Muscle layer of colon (tissue), 2 donors: ENCODE data around the gene NALCN.

Experiments used
- H3K27ac ChIP-seq: one replicate; pipeline ENCODE4 v1.7.0; 2013; ENCODE audit warnings: low read depth, mild to moderate bottlenecking, low read length, moderate library complexity
- H3K27me3 ChIP-seq, 2 donors: one replicate each; pipeline ENCODE4 v1.7.0; 2013; ENCODE audit warnings: low read length in 2 of 2, mild to moderate bottlenecking in 2 of 2; ENCODE audit not compliant: insufficient read depth in 2 of 2, control insufficient read depth in 1 of 2
- H3K36me3 ChIP-seq: one replicate; pipeline ENCODE4 v1.7.0; 2013; ENCODE audit warnings: mild to moderate bottlenecking, low read length; ENCODE audit not compliant: insufficient read depth
- H3K4me1 ChIP-seq: one replicate; pipeline ENCODE4 v1.7.0; 2013; ENCODE audit warnings: mild to moderate bottlenecking, low read length; ENCODE audit not compliant: insufficient read depth
- H3K4me3 ChIP-seq, 2 donors: one replicate each; pipeline ENCODE4 v1.7.0; 2013; ENCODE audit warnings: low read length in 2 of 2, low read depth in 1 of 2, mild to moderate bottlenecking in 1 of 2, moderate library complexity in 1 of 2
- H3K9ac ChIP-seq: one replicate; pipeline ENCODE4 v1.7.0; 2013; ENCODE audit warnings: low read length
- H3K9me3 ChIP-seq: one replicate; pipeline ENCODE4 v1.7.0; 2013; ENCODE audit warnings: mild to moderate bottlenecking, low read length
- donor health status: abdominal sarcoma.
- donor health status: Adenocarcinoma of cecum.

The NALCN gene

GRCh38 chr13:101144808-101145419 lies 271.4 kb downstream of the NALCN start:
- Histone ChIP-seq H3K36me3 (no peaks in the 10 kb centered on the region), H3K27me3 (peaks cover 0 to 4% of the 10 kb centered on the region in 2 donors), H3K4me1 (no peaks in the 10 kb centered on the region), H3K4me3 (no peak overlapping the region), H3K9ac (no peak overlapping the region), H3K9me3 (no peaks in the 10 kb centered on the region), H3K27ac (no peak overlapping the region)

- H3K36me3 ChIP-seq: no peaks in the 10 kb centered on the region
- H3K9me3 ChIP-seq: no peaks in the 10 kb centered on the region
- H3K27ac ChIP-seq: no peak overlapping the region
- H3K4me3 ChIP-seq: no peak overlapping the region
- H3K4me1 ChIP-seq: no peaks in the 10 kb centered on the region
- H3K9ac ChIP-seq: no peak overlapping the region
- H3K27me3 ChIP-seq: no peaks in the 10 kb centered on the region
These were observed 275.4 kb downstream of the NALCN start for GRCh38 chr13:101140936-101141335.

GRCh38 chr13:101140087-101140770 lies 276.1 kb downstream of the NALCN start:
- H3K4me3 ChIP-seq: no peak overlapping the region

GRCh38 chr13:101139081-101139480 lies 277.2 kb downstream of the NALCN start:
- H3K27ac ChIP-seq: no peak overlapping the region
- H3K9ac ChIP-seq: no peak overlapping the region
- no peak overlapping the region for H3K4me3 ChIP-seq
- H3K9me3 ChIP-seq: no peaks in the 10 kb centered on the region
- H3K27me3 ChIP-seq: no peaks in the 10 kb centered on the region
- no peaks in the 10 kb centered on the region for H3K4me1 ChIP-seq
- no peaks in the 10 kb centered on the region for H3K36me3 ChIP-seq

More at GRCh38 chr13:101140087-101140770, 276.1 kb downstream of the NALCN start:
- H3K9me3 ChIP-seq: no peaks in the 10 kb centered on the region
- no peaks in the 10 kb centered on the region for H3K36me3 ChIP-seq
- H3K9ac ChIP-seq: no peak overlapping the region
- H3K27me3 ChIP-seq: no peaks in the 10 kb centered on the region
- H3K4me1 ChIP-seq: no peaks in the 10 kb centered on the region
- H3K27ac ChIP-seq: no peak overlapping the region

GRCh38 chr13:101127741-101128353 lies 288.5 kb downstream of the NALCN start:
- Histone ChIP-seq H3K4me3 (no peak overlapping the region), H3K4me1 (no peaks in the 10 kb centered on the region), H3K27me3 (no peaks in the 10 kb centered on the region), H3K9me3 (no peaks in the 10 kb centered on the region), H3K9ac (no peak overlapping the region), H3K36me3 (no peaks in the 10 kb centered on the region), H3K27ac (no peak overlapping the region)

GRCh38 chr13:101123028-101123427 lies 293.3 kb downstream of the NALCN start:
- Histone ChIP-seq H3K9me3 (no peaks in the 10 kb centered on the region), H3K4me1 (no peaks in the 10 kb centered on the region), H3K27me3 (no peaks in the 10 kb centered on the region), H3K36me3 (no peaks in the 10 kb centered on the region), H3K9ac (no peak overlapping the region), H3K27ac (no peak overlapping the region), H3K4me3 (no peak overlapping the region)

GRCh38 chr13:101121608-101122007 lies 294.7 kb downstream of the NALCN start:
- H3K9me3 ChIP-seq: no peaks in the 10 kb centered on the region
- no peaks in the 10 kb centered on the region for H3K27me3 ChIP-seq
- H3K36me3 ChIP-seq: no peaks in the 10 kb centered on the region
- H3K27ac ChIP-seq: no peak overlapping the region
- H3K9ac ChIP-seq: no peak overlapping the region
- H3K4me3 ChIP-seq: no peak overlapping the region
- no peaks in the 10 kb centered on the region for H3K4me1 ChIP-seq

GRCh38 chr13:101120007-101120406 lies 296.3 kb downstream of the NALCN start:
- Histone ChIP-seq H3K9ac (no peak overlapping the region), H3K36me3 (no peaks in the 10 kb centered on the region), H3K27me3 (no peaks in the 10 kb centered on the region), H3K27ac (no peak overlapping the region), H3K9me3 (no peaks in the 10 kb centered on the region), H3K4me3 (no peak overlapping the region), H3K4me1 (no peaks in the 10 kb centered on the region)

- Histone ChIP-seq H3K27me3 (no peaks in the 10 kb centered on the region), H3K27ac (no peak overlapping the region), H3K4me3 (no peak overlapping the region), H3K36me3 (no peaks in the 10 kb centered on the region), H3K9me3 (no peaks in the 10 kb centered on the region), H3K9ac (no peak overlapping the region), H3K4me1 (no peaks in the 10 kb centered on the region)
These were observed 299.5 kb downstream of the NALCN start for GRCh38 chr13:101116826-101117225.

- Histone ChIP-seq H3K27ac (no peak overlapping the region), H3K4me1 (no peaks in the 10 kb centered on the region), H3K9ac (no peak overlapping the region), H3K9me3 (no peaks in the 10 kb centered on the region), H3K4me3 (no peak overlapping the region), H3K27me3 (no peaks in the 10 kb centered on the region), H3K36me3 (no peaks in the 10 kb centered on the region)
These were observed 300.0 kb downstream of the NALCN start for GRCh38 chr13:101116341-101116740.

- Histone ChIP-seq H3K36me3 (no peaks in the 10 kb centered on the region), H3K4me3 (no peak overlapping the region), H3K9ac (no peak overlapping the region), H3K27me3 (no peaks in the 10 kb centered on the region), H3K27ac (no peak overlapping the region), H3K9me3 (no peaks in the 10 kb centered on the region), H3K4me1 (no peaks in the 10 kb centered on the region)
These were observed 300.5 kb downstream of the NALCN start for GRCh38 chr13:101115762-101116171.
